Stimulated activated CD4-positive, alpha-beta T cell treated with anti-CD3 and anti-CD28 coated beads, Interleukin-1b, Interleukin-23, amount 100 ng/mL, for 4 hours (primary cell): ENCODE measurements around the gene UBXN10.

Source experiments
- DNase-seq, 2 donors: peaks; one replicate each; pipeline ENCODE4 v3.0.0-alpha.2; 2020; ENCODE audit warnings: low read depth in 2 of 2

Gene UBXN10

GRCh38 chr1:20185834-20186782 is at the start of gene UBXN10, which contains the start of gene PLA2G2C:
Gene UBXN10, plus strand, starts transcription at chr1:20186096. Its CDS starts 4,466 bp downstream, at chr1:20190562.
Gene PLA2G2C, minus strand, starts transcription at chr1:20186518. Its CDS starts 9,155 bp downstream, at chr1:20177363.
- peak; percentile 41 to 47 for DNase-seq

DNA sequence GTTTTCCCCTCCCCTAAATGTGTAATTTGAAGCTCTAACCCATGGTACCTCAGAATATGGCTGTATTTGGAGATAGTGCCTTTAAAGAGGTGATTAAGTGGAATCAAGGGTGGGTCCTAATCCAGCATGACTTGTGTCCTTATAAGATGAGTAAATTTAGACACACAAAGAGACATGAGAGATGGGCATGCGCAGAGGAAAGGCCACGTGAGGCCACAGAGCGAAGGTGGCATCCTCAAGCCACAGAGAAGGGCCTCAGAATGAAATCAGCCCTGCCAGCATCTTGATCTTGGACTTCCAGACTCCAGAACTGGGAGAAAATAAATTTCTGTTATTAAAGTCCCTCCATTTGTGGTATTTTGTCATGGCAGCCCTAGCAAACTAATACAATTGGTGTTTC is 49.6 kb upstream of the UBXN10 start:
- no peak for DNase-seq

- no peak for DNase-seq
Measured at GRCh38 chr1:20137055-20137454, 48.8 kb upstream of the UBXN10 start.

GRCh38 chr1:20137604-20138003 is 48.3 kb upstream of the UBXN10 start:
- DNase-seq: no peak

DNA sequence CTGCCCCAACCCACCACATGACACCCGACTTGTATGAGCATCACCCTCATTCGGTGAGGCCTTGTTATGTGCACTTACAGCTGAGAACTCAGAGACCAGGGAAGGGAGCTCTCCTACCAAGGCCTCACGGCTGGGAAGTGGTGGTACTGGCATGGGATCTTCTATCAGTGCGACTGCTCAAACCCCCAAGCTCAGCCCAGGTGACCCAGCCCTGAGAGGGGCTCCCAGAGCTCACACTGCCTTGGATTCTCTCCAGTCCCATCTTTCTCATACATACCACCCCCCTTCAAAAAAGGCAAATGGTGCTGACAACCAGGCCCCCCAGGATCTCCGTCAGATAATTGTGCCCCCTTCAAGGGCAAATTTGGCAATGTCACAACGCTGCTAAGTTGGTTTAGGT is 47.5 kb upstream of the UBXN10 start:
- DNase-seq: no peak

GRCh38 chr1:20138961-20139550 is 46.8 kb upstream of the UBXN10 start, which contains the start of gene PLA2G2F:
Gene PLA2G2F, plus strand, starts transcription at chr1:20139323. Its CDS starts 105 bp downstream, at chr1:20139428.
- DNase-seq: no peak

DNA sequence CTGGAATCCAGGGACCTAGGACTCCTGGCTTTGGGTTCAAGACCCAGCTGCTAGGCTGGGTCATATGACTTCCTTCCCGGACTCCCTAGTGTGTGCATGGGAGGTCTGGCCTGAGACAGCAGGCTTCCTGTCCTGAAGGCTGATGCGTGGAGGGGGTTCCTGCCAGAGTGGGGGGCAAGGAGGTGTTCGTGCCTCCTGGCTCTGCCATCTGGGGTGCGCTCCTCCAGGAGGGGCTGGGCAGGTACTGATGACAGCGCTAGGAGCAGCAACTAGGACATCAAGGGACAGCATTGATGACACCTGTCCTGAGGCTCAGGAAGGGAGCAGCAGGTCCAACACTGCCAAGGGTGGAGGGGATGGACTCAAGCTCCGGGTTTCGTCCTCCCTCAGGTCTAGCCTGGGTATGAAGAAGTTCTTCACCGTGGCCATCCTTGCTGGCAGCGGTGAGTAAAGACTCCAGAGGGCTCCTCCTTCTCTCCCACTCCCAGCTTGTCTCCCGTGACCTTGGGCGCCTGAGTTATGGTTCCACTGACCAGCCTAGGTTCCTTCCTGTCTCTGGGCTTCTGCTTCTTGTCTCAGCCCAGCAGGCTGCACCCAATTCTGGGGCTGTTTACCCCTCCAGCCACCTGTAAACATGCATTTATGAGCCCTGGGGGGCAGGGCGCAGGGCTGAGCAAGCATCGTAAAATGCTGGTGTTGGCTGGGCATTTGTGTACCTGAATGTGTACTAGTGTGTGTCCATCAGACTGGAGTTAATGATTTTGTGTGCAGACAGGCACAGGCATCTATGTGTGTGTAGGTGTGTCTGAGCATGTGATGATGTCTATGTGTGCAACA is 45.9 kb upstream of the UBXN10 start:
- DNase-seq: no peak

- no peak for DNase-seq
Measured at GRCh38 chr1:20141001-20141400, 44.9 kb upstream of the UBXN10 start.

DNA sequence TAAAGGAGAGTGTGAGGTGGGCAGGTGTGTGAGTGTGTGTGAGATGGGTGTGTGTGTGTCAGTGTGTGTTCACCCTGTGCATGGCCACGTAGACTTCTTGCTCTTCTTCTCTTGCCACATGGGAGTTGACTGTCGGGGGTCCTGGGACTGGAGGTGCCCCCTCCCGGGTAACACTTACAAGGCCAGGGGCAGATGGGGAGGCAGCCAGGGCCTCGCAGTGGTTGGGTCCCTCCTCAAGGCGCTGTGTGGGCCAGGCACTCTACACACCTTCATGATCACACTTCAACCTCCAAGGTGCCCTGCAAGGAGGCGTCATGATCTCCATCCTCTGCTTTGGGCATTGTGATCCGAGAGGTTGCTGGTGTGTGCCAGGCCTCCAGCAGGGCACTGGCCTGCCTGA is 44.4 kb upstream of the UBXN10 start:
- DNase-seq: no peak

DNA sequence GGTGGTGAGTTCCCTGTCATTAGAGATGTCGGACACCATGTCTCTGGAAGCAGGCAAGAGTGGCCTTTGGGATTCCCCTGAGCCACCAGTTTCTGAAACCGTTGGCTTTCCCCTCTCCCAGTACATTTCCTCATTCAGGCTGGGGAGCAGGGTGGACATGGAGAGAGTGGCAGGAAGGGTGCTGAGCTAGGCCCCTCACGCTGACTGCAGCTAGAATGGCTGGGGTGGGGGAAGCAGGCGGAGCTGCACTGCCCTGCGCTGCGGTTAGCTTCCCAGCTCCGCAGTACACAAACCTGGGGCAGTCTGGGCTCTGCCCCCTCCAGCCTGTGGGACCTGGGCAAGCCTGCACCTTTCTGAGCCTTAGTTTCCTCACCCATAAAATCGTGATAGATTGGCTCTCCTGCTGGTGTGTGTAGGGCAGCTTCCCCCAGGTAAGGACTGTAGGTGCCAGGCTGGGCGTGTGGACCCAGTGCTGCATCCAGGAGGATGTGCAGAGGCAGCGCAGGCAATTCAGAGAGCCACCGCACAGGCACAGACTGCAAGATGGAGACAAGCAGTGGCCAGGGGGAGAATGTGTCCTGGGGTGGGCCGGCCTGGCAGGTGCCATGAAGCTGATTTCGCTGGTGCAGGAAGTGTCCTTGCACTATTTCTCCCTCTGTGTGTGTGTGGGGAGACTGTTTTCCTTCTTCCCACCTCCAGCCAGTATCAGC is 43.7 kb upstream of the UBXN10 start:
- DNase-seq: no peak

GRCh38 chr1:20143318-20143717 is 42.6 kb upstream of the UBXN10 start:
- DNase-seq: no peak

DNA sequence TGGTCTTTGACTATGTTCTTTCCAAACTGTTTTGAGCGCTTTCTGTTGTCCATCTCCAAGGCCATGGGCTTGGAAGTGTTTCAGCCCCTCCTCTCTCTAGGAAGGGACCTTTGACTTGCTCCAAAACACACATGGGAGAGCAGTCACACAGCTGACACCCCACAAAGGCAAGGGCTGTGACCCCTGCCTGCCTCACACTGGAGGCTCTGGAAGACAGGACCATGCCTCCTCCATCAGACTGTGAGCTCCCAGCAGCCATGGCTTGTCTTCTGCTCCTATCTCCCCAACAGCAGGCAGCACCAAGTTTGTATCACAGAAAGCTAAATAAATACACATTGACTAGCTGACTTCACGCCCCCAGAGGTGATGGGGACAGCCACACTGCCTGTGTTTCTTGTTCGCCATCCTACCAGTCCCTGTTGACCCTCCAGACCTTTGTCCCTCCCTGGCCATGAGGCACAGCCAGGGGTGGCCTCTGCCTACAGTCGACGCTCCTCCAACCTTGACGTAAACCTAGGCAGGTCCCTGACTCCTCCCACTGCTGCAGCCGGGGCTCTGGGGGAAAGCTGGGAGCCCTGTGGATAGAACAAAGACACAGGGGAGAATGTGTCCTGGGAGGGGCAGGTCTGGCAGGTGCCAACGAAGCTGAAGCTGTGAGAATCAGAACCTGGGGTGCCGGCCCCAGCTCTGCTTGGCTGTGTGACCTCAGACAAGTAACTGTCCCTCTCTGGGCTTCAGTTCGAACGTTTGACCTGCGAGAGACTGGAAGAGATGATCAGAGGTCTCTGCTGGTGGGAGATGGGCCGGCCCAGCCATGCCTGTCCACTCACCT is 41.9 kb upstream of the UBXN10 start:
- DNase-seq: no peak

DNA sequence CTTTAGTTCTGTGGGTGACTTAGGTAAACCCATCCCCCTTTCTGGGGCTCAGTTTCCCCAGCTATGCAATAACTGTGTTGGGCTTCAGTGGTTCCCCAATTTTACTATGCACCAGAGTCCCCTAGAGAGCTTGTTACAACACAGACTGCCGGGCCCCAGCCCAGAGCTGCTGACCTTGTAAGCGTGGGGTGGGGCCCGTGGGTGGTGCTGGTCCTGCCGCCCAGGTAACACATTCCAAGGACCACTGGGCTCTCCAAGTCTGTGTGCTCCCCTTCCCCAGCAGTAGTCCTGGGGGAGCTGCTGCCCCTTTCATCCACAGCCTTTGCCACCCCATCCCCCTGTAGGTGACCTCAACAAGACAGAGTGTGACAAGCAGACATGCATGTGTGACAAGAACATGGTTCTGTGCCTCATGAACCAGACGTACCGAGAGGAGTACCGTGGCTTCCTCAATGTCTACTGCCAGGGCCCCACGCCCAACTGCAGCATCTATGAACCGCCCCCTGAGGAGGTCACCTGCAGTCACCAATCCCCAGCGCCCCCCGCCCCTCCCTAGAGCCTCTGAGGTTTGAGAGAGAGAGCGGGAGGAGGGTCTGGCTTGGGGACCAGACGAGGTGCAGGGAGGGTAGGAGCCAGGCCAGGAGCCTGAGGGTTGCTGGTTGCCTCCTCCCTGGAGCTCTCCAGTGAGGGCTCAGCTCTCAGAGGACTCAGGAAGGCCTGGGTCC is 37.9 kb upstream of the UBXN10 start:
- no peak for DNase-seq

DNA sequence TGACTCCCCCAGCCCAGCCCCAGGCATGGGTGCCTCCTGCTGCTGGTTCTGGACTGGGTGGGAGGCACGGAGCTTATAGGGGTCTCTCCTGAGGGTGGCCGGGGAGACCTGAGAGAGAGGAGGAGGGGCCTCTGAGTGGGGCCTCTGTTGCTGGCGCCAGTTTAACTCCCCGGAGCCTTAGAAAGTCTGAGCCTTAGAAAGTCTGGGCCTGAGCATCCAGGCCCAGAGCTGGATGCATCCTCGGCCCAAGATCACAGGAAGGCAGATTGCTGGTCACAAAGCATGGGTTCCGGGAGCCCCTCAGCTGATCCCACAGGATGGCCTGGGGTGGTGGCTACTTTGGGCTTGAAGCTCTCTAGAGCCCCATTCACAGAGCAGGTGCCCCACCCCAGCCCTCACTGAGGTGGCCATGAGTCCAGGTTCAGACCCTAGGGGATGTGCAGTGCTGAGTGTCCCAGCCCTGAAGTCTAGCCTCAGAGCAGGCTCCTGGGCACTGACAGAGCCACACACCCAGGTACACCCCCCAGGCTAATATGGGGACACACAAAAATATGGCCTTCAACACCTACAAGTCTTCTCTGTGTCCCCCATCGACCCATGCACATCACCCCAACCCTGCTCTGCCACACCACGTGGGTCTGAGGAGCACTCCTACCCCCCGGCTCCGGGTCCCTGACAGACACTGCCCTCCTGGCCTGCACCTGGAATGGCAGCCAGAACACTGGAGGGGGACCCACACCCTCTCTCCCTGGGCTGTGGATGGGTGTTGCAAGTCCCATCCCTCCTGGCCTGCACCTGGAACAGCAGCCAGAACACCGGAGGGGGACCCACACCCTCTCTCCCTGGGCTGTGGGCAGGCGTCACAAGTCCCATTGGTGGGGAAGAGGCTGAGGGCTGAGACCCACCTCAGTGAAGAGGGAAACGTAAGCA is 37.1 kb upstream of the UBXN10 start:
- no peak for DNase-seq

- DNase-seq: no peak
Measured at GRCh38 chr1:20149601-20150325, 36.1 kb upstream of the UBXN10 start.

DNA sequence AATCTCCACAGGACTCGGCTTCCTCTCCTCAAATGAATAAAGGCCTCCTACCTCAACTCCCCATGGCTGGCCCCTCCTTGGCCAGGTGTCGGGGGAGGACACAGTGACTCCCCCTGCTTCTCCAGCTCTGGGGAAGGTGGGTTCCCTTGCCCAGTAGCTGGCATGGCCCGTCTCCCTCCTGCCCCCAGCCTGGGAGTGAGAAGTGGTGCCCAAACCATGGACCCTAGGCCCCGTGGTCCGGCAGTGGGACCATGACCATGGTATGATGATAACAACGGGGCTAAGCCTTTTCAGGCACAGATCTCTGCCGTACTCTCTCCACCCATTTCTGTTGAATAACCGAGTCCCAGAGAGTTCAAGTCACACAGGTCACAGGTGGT is 35.6 kb upstream of the UBXN10 start:
- no peak for DNase-seq

GRCh38 chr1:20150969-20151368 is 34.9 kb upstream of the UBXN10 start:
- DNase-seq: no peak
